Subcutaneous abdominal adipose tissue (tissue), 5 donors: ENCODE measurements around the gene BDP1.
A peak's percentile ranks its signal among the peaks of the same experiment; 100 is the strongest.
"Not testable (repeated sequence)": the region's sequence is repeated elsewhere in the genome, so short reads cannot be mapped to it uniquely, and the experiment has no call there.

Experiments used
- H3K27ac ChIP-seq: one replicate; pipeline ENCODE4 v1.7.0; 2013; ENCODE audit warnings: low read depth, mild to moderate bottlenecking, inconsistent platforms, low read length, moderate library complexity
- H3K27me3 ChIP-seq, 5 donors: one replicate each; pipeline ENCODE4 v1.7.0; 2013; ENCODE audit warnings: low read length in 5 of 5, inconsistent platforms in 1 of 5; ENCODE audit not compliant: control insufficient read depth in 5 of 5, insufficient read depth in 4 of 5
- H3K36me3 ChIP-seq, 5 donors: one replicate each; pipeline ENCODE4 v1.7.0; 2013; ENCODE audit warnings: low read length in 5 of 5; ENCODE audit not compliant: control insufficient read depth in 5 of 5, insufficient read depth in 5 of 5
- H3K4me1 ChIP-seq, 5 donors: one replicate each; pipeline ENCODE4 v1.7.0; 2013; ENCODE audit warnings: low read length in 5 of 5, mild to moderate bottlenecking in 3 of 5, moderate library complexity in 1 of 5; ENCODE audit not compliant: control insufficient read depth in 5 of 5, insufficient read depth in 5 of 5
- H3K4me3 ChIP-seq, 5 donors: one replicate each; pipeline ENCODE4 v1.7.0; 2013; ENCODE audit warnings: low read length in 5 of 5, low read depth in 1 of 5
- H3K9ac ChIP-seq, 5 donors: one replicate each; pipeline ENCODE4 v1.7.0; 2013; ENCODE audit warnings: low read length in 5 of 5, mild to moderate bottlenecking in 4 of 5, moderate library complexity in 3 of 5
- H3K9me3 ChIP-seq, 5 donors: one replicate each; pipeline ENCODE4 v1.7.0; 2013; ENCODE audit warnings: low read length in 5 of 5; ENCODE audit not compliant: control insufficient read depth in 5 of 5
- donor health status: healthy.
- donor health status: healthy.
- donor health status: healthy.
- donor health status: healthy.
- donor health status: healthy.

BDP1 gene, protein sequence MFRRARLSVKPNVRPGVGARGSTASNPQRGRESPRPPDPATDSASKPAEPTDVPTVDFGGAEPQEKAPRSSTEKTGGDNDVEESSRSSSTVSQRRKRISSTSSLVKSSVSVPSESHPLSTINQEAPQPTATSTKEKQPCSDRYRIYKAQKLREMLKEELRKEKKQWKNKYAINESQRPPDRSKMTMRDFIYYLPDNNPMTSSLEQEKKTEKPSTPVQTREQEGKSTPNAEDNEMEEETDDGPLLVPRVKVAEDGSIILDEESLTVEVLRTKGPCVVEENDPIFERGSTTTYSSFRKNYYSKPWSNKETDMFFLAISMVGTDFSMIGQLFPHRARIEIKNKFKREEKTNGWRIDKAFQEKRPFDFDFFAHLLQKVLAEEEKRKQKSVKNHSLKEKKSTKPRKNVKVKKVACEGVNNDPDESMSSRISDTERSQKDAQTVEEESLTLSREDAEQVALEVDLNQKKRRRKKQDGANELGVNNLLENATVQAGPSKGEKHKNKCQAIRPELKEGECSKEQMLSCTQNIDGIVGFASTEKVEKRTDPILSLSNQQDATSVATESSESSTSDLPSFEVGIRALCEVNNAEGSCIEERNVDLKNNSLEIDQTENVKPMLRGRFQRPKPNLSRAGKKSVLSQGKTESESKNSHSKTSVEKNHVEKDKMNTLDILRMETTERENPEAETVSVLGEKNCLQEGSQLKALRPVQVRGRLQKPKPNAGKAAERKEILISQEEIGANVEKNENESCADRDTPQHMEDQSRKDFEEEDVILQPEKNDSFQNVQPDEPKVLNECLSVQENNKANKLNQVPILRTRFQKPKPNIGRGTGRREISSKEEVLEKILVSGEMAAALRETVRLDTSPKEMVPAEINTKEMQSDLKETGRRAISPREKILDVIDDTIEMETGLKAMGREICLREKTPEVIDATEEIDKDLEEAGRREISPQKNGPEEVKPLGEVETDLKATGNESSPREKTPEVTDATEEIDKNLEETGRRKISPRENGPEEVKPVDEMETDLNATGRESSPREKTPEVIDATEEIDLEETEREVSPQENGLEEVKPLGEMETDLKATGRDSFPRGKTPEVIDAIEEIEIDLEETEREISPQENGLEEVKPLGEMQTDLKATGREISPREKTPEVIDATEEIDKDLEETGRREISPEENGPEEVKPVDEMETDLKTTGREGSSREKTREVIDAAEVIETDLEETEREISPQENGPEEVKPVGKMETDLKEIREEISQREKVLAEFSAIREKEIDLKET (N-terminal part only)

DNA sequence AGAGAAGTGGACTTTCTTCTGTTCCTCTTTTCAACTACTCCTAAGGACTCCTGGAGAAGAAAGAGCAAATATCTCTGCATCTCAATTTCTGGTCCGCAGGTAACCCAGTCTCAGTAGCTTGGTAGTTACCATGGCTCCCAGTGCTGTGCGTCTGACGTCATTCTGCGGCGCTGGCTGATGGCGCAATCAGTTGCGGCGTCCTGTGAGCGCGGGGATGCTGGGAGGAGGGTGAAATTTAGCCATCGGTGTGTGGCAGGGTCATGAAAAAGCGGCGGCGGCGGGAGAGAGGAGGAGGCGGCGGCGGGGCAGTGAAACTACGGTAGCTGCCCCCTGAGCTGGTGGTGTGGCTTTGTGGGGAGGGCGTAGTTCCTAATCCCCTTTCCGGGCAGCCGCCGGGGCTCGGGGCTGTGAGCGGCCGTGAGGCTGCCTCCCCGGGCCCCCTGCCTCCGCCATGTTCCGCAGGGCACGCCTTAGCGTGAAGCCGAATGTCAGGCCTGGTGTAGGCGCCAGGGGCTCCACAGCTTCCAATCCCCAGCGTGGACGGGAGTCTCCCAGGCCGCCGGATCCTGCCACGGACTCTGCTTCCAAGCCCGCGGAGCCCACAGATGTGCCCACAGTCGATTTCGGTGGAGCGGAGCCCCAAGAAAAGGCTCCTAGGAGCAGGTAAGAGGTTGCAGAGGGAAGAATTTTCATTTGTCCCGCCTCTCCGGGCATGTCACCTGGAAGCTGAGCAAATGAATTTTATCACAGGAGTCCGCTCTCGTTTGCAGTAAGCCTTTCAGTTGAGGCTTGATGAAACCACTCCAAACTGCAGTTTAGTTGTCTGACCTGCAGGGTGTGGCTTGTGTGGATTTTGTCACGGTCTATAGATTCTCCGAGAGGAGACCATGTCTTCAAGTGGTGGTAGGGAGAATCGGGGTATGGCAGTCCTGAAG, at the start of gene BDP1:
Gene BDP1, plus strand, starts transcription at position 225 of the 935 bp plus-strand sequence. Its CDS starts 227 bp downstream, at position 452.
- Histone ChIP-seq H3K9ac (peak within 1 kb of the TSS; percentile 85 to 98 (median 94)), H3K4me1 (peaks cover 0 to 23% (median 20%) of the 10 kb centered on the region in 5 donors), H3K36me3 (peaks cover 15 to 23% (median 17%) of the 10 kb centered on the region in 5 donors), H3K27me3 (peaks cover 0 to 6% (median 2%) of the 10 kb centered on the region in 5 donors), H3K27ac (peak within 1 kb of the TSS; percentile 88), H3K4me3 (peak within 1 kb of the TSS; percentile 90 to 99 (median 93)), H3K9me3 (no peaks in the 10 kb centered on the region)

DNA sequence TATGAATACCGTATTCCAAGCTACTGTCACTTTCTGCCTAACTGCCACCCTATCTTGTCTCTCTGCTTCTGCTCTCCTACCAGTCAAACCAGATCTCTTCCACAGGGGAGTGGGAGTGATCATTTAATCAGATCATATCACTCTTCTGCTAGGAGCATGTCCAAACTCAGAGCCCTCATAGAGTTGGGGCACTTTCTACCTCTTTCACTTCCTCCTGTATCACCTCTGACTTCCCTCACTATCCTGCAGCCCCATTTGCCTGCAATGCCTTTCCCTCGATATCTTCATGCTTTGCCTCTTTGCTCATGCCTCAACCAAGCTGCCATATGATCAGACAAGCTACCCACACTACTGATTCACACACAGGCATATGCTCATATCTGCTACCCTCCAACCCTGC, 45.4 kb upstream of the BDP1 start:
- H3K4me3 ChIP-seq, H3K27me3 ChIP-seq, H3K9ac ChIP-seq, H3K9me3 ChIP-seq, H3K36me3 ChIP-seq, H3K4me1 ChIP-seq, H3K27ac ChIP-seq: not testable (repeated sequence)

DNA sequence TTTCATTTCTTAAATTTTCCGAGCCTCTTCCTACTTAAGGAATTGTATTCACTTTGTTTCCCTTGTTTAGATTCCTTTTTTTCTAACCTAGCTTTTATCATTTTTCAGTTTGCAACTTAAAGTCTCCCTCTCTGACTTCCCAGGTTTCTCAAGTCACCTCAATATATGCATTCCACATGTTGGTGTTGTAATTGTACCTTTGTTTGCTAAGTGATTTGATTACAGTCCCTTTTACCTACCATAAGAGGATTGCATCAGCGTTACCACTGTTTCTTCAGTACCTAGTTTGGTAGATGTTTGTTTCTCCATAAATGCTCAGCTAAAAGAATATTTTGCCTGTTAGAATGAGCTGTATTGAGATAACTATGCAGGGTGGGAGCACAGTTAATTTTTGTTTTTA, 39.8 kb upstream of the BDP1 start:
- not testable (repeated sequence) for H3K27ac ChIP-seq, H3K9ac ChIP-seq, H3K27me3 ChIP-seq, H3K4me1 ChIP-seq, H3K4me3 ChIP-seq, H3K9me3 ChIP-seq, H3K36me3 ChIP-seq

DNA sequence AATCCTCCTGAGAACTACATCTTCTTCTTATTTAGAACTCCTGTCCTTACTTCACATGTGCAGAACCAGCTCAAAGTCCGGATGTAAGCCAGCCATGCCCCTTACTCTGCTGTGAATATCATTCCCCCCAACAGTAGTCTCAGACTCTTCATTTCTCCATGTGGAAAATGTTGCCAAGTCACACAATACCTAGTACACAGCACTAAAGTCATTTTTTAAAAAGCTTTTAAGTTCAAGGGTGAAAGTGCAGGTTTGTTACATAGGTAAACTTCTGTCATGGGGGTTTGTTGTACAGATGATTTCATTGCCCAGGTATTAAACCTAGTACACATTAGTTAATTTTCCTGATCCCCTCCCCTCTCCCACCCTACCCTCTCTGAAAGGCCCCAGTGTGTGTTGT, 37.4 kb upstream of the BDP1 start:
- H3K27me3 ChIP-seq, H3K27ac ChIP-seq: not testable (repeated sequence)

DNA sequence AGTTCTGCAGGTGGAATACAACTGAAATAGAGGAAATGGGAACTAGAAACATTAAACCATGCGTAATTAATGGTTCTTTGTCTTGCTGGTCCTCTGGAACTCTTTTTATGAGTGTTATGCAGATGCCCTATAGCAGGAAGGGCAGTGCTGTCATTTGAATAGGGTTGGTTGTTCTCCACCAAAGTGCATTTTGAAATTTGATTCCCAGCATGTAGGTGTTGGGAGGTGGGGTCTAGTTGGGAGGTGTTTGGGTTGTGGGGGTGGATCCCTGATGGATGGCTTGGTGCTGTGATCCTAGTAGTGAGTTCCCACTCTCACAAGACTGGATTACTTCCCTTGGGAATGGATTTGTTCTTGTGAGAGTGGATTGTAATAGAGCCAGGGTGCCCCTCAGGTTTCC, 34.2 kb upstream of the BDP1 start:
- H3K9me3 ChIP-seq, H3K4me1 ChIP-seq, H3K9ac ChIP-seq, H3K4me3 ChIP-seq, H3K36me3 ChIP-seq, H3K27ac ChIP-seq, H3K27me3 ChIP-seq: not testable (repeated sequence)

More for the DNA sequence above, 37.4 kb upstream of the BDP1 start:
- H3K36me3 ChIP-seq, H3K9ac ChIP-seq, H3K9me3 ChIP-seq, H3K4me1 ChIP-seq, H3K4me3 ChIP-seq: not testable (repeated sequence)

DNA sequence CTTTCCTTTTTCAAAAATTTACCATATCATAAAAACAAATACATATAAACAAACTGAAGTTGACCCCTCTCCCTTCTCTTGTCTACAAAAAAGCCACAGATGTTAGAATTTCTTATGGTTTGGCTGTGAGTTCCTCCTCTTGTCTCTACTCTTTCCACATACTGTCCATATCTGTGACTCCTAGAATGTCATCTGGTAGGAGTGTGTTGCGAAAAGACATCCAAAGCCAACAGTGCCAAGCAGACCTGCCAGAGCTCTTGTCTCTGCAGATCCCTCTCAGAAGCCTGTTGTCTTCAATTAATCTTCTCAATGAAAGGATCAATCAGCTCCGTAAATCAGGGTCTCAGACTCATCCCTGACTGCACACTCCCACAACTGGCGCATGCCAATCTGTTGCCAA, 31.6 kb upstream of the BDP1 start:
- not testable (repeated sequence) for H3K9me3 ChIP-seq, H3K36me3 ChIP-seq, H3K4me1 ChIP-seq, H3K27ac ChIP-seq, H3K4me3 ChIP-seq, H3K9ac ChIP-seq, H3K27me3 ChIP-seq

DNA sequence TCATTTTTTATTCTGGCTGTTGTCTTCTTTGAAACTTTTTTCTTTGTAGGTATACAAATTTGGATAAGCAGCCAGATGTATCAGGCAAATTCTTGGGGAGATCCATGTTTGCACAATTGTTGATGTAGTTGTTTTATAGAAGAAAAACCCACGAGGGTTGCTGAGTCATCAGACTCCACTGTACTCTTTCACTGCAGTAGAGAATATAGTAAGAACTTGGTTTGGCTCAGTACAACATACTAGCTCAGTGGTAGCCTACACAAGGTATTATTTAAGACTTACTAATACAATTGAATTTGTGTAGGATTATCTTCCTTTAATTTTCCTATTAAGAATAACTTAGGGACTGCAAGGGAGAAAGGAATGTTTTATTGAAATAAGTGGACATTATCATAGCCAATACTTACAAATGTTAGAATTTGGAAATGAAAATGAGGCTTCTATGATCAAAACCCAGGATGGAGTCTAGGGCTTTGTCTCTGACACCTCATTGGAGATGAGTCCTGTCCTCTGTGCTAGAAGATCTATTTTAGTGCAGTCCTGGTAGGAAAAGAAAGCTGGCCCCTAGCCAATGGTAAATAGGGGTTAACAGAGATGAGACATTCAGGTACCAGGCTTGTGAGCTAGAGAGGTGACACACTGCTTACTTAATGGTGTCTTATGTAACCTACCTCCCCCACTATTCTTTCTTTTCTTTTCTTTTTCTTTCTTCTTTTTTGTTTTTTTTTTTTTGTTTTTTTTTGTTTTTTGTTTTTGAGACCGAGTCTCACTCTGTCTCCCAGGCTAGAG, 28.6 kb upstream of the BDP1 start:
- not testable (repeated sequence) for H3K27ac ChIP-seq, H3K9me3 ChIP-seq, H3K9ac ChIP-seq, H3K4me1 ChIP-seq, H3K27me3 ChIP-seq, H3K4me3 ChIP-seq, H3K36me3 ChIP-seq

DNA sequence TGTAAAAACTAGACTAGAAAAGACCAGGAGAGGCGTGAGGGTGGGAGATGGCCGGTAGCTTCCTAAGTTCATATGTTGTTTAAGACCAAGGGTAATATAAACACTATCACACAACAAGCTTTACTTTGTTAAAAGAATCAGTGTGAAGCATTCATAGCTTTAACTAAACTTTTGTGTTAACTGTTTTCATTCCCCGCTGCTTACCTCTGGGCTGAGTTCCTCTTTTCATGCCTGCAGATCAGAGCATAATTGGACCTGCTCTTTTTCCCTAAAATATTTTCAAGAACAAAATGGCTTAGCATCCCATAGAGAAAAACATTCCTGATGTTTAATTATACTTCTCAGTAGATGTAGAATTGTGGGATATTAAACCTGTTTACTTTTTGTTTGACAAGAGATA, 23.0 kb upstream of the BDP1 start:
- H3K4me3 ChIP-seq, H3K9me3 ChIP-seq: not testable (repeated sequence)

DNA sequence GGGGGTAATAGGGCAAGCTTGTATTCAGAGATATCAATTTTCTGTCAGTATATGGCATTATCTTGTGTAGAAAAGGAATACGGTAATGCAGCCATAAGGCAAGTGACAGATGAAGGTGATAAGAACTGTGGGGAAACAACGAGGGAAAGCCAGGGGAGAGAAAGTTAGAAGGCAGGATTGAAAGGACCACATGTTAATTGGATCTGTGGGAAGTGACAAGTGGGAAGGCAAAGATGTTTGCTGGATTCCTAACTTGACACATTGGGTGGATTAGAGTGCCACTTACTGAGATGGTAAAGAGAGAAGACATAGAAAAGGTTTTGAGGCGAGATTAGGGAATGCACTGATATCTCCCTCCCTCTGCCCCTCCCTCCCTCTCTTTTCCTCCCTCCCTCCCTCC, 20.6 kb upstream of the BDP1 start:
- not testable (repeated sequence) for H3K27me3 ChIP-seq, H3K4me1 ChIP-seq, H3K9ac ChIP-seq, H3K36me3 ChIP-seq, H3K9me3 ChIP-seq, H3K27ac ChIP-seq, H3K4me3 ChIP-seq

More for the DNA sequence above, 23.0 kb upstream of the BDP1 start:
- H3K27me3 ChIP-seq, H3K9ac ChIP-seq, H3K4me1 ChIP-seq, H3K27ac ChIP-seq, H3K36me3 ChIP-seq: not testable (repeated sequence)
